GM21717 (cell line): ENCODE data around the gene UBE2E3.
"Not testable (repeated sequence)": the region's sequence is repeated elsewhere in the genome, so short reads cannot be mapped to it uniquely, and the experiment has no call there.

ENCODE experiments used
- ATAC-seq: cut with Tn5 transposase; IDR thresholded peaks from one replicate; pipeline ENCODE4 v1.9.1; 2021; ENCODE audit warnings: mild to moderate bottlenecking, moderate library complexity; ENCODE audit not compliant: unreplicated experiment

The UBE2E3 gene

DNA sequence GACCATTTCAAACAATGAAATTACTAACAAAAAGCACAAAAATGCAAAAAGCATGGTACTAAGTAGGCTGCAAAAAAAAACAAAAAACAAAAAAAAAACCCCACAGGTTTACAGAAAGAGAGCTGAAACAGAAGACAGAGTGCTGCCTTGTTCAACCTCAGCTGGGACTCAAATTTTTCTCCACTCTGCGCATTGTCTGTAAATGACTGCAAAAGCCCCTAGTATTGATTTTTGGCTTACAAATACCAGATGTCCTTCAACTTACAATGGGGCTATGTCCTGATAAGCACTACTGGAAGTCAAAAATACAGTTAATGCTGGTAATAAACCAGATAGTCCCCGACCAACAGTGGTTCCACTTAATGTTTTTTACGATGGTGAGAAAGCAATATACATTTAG lies 42.2 kb downstream of the UBE2E3 start:
- no peak for ATAC-seq

DNA sequence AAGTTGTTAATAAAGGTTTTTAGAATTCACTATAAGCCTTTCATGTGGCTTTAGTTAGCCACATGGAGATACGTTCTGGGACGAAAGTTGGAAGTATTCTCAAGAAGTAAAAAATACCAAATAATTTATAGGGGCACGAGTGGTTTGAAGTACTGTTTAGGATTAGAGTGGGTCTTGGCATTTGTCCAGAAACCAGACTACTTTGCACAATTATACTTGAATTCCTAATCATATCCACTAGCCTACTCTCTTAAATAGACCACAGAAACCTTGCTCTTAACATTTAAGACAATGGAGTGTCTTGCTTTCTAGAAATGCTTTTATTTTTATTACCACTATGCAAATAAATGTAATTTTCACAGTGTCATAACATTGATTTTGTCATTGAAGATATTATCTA lies 44.6 kb downstream of the UBE2E3 start:
- ATAC-seq, result no peak

DNA sequence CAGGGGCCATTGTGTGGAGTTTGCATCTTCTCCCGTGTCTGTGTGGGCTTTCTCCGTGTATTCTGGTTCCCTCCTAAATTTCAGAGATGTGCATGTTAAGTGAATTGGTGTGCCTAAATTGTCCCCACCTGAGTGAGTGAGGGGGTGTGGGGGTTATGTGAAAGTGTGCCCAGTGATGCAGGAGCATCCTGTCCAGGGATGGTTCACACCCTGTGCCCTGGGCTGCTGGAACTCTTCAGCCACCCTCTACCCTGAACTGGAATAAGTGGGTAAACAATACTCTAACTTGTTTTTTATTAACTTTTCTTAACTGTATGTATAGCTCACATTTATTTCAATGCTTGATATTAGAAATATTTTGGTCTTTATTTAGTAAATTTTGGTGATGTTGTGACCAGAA lies 56.0 kb downstream of the UBE2E3 start:
- ATAC-seq, result peak; percentile 41

DNA sequence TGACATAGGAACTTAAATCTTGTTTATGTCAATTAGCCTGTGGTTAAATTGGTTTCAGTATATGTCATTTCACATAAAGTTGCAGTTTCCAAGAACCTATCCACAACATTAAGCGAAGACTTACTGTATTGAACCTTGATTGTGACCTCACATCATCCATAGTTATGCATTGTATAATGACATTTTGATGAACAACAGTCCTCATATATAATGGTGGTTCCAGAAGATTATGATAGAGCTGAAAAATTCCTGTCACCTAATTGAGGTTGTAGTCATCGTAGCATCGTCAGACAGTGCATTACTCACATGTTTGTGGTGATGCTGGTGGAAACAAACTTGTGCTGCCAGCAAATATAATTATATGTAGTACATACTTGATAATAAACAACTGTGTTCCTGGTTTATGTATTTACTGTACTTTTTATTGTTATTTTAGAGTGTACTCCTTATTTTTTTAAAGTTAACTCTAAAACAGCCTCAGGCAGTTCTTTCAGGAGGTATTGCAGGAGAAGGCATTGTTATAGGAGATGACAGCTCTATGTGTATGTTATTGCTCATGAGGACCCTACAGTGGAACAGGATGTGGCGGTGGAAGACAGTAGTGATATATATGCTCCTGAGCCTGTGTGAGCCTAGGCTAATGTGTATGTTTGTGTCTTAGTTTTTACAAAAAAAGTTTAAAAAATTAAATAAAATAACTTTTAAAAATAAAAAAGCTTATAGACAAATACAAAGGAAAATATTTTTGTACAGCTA lies 56.6 kb downstream of the UBE2E3 start:
- peak; percentile 59 for ATAC-seq

DNA sequence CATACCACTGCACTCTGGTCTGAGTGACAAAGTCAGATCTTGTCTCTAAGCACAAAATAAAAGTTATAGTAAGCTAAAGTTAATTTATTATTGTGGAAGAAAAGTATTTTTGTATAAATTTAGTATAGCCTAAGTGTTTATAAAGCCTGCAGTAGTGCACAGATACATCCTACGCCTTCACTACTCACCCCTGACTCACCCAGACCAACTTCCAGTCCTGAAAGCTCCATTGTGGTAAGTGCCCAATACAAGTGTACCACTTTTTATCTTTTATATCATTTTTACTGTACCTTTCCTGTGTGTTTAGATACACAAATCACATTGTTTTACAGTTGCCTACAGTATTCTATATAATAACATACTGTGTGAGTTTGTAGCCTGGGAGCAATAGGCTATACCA lies 57.5 kb downstream of the UBE2E3 start:
- no peak for ATAC-seq

DNA sequence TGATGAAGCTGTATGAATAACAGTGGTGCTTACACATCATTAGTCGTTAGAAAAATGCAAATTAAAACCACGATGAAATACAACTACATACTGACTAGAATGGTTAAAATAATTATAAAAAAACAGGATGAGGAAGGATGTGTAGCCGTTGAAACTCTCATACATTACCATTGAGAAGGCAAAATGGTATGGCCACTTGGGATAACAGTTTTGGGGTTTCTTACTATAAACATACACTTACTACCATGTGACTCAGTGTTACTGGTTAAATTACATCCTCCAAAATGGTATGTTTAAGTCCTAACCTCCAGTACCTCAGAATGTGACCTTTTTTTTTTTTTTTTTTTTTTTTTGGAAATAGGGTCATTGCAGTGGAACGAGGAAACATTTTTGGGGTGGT lies 58.4 kb downstream of the UBE2E3 start:
- no peak for ATAC-seq

DNA sequence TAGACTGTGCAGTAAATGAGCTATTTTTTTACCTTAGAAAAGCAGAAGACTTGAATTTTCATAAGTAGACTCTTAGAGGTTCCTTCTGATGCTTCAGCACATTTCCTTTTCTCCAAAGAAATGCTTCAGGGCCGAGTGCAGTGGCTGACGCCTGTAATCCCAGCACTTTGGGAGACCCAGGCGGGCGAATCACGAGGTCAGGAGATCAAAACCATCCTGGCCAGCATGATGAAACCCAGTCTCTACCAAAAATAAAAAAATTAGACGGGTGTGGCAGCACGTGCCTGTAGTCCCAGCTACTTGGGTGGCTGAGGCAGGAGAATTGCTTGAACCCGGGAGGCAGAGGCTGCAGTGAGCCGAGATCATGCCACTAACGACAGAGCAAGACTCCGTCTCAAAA lies 60.4 kb downstream of the UBE2E3 start:
- not testable (repeated sequence) for ATAC-seq

DNA sequence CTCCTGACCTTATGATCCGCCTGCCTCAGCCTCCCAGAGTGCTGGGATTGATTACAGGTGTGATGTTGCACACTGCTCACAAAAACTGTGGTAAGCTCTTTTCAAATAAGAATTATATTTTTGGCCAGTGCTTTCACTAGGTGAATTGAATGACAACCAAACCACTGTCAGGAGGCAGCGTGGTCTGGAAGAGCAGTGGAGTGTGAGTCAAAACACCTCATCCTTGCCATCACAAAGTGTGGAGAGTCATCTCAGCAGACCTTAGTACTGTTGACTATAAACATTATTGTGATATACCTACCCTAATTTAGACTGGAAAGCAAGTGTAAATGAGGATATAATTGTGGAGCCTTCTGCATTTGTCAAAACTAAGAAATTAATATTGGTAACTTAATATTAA lies 61.3 kb downstream of the UBE2E3 start:
- no peak for ATAC-seq

DNA sequence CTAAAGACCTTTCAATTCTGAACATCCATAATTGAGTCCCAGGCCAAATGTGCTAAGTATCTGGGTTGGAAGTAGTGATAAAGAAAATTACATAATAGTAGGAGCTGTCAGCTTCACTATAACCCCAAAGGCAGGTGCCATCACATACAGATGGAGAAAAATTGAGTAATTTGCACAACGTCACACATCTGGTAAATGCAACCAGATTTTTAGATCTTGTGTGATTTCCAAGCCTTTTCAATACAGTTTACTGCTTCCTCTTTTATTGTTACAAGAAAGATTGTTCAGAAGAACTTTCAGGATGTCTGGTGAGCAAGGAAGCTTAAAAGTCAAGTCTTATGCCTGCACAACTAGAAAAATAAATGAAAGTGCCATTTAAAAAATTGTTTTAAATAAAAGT lies 62.3 kb downstream of the UBE2E3 start:
- no peak for ATAC-seq

DNA sequence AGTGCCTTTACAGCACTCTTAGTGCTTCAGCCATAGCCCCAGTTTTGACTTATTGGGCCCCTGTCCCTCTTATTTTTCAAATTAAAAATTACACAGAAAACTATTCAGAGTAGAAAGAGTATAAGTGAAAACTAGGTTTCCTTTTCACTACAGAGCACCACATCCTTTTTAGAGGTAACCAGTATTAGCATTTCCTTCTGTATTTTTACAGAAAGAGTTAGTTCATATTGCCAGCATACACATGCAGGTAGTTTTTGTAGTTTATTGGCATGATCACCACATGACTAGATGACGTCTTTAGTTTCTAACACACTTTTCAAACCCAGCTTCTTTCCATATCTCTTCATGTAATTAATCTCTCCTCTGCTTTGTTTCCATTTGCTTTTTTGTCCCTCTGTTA lies 66.4 kb downstream of the UBE2E3 start:
- ATAC-seq, result no peak

DNA sequence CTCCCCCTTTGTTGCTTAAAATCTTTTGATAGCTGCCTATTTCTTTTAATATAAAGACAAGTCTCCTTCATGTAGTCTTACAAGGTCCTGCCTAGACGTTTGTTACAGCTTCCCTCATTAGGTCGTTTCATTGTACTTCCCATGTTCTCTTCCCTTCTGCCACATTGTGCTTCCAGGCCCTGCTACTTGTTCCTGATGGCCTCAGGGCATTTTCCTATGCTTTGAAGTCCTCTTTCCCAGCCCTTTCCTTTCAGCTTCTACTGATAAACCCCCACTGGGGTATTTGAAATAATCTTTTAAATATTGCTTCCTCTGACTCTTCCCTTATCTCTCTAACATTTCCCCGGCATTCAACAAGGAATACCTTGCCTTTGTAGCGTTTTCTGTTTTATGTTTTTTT lies 67.4 kb downstream of the UBE2E3 start:
- no peak for ATAC-seq

DNA sequence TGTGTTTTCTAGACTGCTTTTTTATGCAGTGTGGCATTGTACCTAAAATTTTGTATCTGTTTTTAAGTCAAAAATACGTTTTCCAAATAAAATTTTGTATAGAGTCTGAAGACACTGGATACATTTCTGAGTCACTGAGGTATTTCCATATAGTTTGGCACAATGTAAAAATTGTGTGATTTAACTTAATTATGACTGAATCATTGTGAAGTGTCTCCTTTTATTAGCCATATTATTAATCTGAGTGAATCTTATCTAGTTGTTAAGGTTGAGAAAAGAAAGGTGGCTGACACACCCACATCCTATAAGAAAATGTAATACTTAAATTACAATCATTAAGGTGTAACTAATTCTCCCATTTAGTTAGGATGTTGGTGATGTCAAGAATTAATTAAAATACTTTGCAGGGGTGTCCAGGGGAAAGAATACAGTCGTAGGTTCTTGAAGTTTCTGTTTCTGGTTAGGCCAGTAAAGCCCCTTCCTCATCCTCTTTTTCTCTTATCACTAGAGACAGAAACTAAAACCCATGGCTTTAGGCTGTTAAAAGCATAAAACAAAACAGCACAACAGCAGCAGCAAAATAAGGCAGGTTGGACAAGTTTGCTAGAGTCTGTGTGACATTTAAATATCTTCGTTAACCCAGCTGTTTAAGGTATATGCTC lies 71.6 kb downstream of the UBE2E3 start:
- ATAC-seq, result no peak

DNA sequence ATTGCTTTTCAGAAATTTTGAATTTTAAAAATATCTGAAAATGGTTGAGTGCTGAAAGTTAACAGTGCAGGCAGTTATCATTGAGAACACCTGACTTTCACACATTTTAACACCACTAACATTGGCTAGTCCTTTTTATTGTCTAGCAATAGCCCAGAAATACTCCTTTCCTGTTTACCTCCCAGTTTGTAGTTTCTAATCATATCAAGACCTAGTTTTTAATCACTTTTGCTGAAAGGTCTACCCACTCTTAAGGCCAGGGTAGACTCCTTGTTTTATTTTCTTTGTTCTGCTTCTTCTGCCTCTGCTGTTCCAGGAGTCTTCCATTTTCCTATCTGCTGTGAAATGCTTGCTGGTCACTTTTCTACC lies 72.1 kb downstream of the UBE2E3 start:
- ATAC-seq, result no peak

DNA sequence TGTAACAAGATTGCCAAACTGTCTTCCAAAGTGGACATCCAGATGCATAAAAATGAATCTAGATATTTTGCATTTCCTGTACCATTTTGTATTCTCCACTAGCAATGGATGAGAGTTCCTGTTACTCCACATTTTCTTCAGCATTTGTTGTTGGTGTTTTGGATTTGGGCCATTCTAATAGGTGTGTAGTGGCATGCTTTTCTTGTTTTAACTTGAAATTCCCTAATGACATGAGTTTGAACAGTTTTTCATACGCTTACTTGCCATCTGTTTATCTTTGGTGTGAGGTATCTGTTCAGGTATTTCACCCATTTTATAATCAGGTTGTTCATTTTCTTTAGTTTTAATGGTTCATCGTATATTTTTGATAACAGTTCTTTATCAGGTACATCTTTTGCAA lies 73.9 kb downstream of the UBE2E3 start:
- no peak for ATAC-seq

DNA sequence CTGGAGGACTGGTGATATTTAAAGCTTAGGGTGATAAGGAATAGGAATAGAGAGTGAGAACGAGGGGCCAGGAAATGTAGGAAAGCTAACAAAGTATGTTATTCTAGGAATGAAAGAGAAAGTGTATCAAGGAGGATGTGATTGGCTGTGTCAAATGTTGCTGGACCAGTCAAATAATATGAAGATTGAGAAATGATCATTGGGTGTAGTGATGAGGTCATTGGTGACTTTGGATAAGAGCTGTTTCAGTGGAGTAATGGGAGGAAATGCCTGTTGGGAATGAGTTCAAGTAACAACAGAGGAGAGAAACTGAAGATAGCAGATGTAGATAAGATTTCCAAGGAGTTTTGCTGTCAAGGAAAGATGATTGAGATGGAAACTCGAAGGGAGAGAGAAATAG lies 74.4 kb downstream of the UBE2E3 start:
- no peak for ATAC-seq

DNA sequence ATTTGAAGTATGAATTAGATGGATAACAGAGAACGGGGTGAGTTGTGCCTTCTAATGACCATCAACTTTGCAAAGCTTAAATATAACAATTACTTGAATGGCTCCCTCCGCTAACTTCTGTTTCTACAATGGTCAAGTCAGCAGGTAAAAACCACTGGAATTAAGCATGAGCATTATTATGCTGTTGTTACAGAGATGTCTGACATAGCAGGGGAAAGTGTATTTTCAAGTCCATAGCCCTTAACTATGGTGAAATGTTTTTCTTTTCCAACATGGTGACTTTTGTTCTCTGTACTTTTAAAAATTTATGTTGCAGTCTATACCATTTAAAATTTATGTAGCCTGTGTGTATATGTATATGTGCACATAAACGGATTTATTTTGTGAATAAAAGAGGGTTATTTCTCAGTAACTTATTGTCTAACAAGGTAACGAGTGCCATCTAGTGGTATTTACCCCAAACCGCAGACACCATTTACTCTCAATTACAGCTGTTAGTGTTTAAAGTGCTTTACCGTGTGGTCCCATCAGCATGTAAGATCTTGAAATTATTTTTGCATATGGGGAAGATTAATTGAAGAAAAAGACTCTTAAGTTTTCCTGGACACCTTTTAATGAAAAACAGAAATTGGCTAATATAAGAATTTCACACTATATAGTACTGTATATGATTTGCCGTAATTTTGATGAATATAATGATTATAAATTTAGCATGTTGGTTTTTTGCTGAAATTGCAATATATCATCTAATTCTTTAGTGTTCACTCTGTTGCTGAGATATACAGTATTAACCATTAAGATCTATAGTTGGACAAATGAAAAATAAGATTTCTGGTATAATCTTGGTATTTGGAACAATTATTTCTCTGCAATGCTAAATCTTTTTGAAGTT lies 78.2 kb downstream of the UBE2E3 start:
- ATAC-seq, result peak; percentile 66

DNA sequence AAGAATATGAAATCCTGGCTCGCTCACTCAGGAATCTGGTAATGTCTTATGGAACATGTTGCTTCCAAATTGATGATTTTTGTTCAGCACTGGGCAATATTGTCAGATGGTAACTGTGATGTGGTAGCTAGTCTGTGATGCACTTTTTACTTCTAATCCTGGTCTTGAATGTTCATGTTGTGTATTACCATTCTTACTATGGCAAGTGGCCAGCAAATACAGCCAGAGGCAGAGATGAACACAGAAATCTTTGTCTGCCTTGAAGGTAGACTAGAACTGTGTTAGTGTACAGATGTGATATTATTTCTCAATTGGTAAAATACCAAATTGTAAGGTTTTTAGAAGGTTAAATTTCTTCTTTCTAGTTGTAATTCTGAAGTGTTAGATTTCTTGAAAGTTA lies 83.3 kb downstream of the UBE2E3 start:
- no peak for ATAC-seq

DNA sequence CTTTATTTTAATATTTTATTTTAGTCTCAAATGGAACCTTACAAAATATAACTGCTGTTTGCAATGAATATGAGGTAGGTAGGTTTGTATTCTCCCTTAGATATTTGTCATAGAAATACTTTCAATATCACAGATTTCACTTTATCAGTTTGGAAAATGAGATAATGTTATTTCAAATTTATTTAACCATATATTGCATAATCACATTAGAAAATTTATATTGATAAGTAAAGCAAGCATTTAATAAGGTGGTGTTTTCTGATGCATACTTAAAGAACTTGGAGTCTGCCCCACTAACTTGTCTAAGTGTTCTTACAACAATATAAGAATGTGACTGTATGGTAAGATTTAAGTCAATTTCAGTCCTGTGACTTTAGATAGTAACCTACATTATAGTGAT lies 85.1 kb downstream of the UBE2E3 start:
- ATAC-seq, result no peak

DNA sequence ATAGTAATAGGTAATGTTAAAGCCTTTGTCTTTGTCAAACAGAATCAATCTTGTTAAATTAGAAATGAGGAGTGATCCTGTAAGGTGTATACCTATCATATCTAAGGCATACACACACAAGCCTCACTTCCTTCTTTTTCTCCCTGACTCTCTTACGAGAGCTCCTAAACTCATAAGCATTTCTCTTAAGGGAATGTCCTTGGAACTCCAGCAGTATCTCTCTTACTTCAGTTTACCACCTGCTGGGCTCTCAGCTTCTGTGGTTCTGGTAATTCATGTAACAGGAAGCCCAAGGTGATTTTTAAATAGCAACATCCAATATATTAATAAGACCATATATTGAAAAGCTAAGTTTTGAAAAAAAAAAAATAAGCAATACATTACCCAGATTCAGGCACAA lies 85.9 kb downstream of the UBE2E3 start:
- no peak for ATAC-seq

DNA sequence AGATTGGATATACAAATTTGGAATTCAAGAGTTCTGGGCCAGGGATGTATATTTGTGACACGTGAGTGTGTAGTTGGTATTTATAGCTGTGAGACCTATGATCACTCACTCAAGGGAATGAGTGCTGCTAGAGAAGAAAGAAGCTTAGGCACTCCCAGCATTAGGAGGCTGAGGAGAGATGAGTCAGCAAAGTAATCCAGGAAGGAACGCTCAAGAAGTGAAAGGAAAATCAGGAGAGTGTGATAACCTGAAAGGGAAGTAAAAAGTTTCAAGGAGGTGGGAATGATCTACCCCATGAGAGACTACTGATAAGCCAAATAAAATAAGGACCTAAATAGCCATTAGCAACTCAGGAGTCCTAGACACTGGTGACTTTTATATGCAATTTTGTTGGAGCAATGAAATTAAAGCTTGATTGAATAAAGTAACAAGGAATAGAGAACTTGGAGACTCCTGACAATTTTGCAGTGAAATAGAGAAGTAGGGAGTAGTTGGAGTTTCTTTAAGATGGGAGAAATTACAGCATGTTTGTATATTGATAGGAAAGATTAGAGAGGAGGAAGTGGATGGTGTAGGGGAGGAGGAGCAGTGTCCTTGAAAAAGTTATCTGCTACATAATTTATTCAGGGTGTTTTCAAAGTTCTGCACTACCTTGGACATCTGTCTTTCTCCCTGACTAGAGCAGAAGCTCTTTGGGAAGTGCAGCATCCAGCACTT lies 89.9 kb downstream of the UBE2E3 start:
- no peak for ATAC-seq

DNA sequence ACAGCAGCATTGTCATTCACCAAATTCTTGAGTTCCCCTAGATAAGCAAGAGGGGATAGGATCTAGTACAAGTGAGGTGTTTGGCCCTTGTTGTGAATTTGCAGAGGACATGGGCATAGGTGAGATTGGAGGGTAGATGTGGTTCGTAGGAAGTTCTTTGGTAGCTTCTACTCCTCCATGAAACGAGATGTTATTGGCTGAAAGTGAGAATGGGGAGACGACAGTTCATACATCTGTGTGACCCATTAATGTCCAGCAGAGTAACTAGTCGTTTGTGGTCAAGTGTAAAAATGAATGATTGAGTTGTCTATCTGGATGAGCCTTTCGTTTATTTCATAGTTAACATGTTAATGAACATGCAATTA lies 90.4 kb downstream of the UBE2E3 start:
- no peak for ATAC-seq
